Muscle layer of colon (tissue), 2 donors: ENCODE data around the gene GFAP.
A peak's percentile ranks its signal among the peaks of the same experiment; 100 is the strongest.

Source experiments
- H3K27ac ChIP-seq: one replicate; pipeline ENCODE4 v1.7.0; 2013; ENCODE audit warnings: low read depth, mild to moderate bottlenecking, low read length, moderate library complexity
- H3K27me3 ChIP-seq, 2 donors: one replicate each; pipeline ENCODE4 v1.7.0; 2013; ENCODE audit warnings: low read length in 2 of 2, mild to moderate bottlenecking in 2 of 2; ENCODE audit not compliant: insufficient read depth in 2 of 2, control insufficient read depth in 1 of 2
- H3K36me3 ChIP-seq: one replicate; pipeline ENCODE4 v1.7.0; 2013; ENCODE audit warnings: mild to moderate bottlenecking, low read length; ENCODE audit not compliant: insufficient read depth
- H3K4me1 ChIP-seq: one replicate; pipeline ENCODE4 v1.7.0; 2013; ENCODE audit warnings: mild to moderate bottlenecking, low read length; ENCODE audit not compliant: insufficient read depth
- H3K4me3 ChIP-seq, 2 donors: one replicate each; pipeline ENCODE4 v1.7.0; 2013; ENCODE audit warnings: low read length in 2 of 2, low read depth in 1 of 2, mild to moderate bottlenecking in 1 of 2, moderate library complexity in 1 of 2
- H3K9ac ChIP-seq: one replicate; pipeline ENCODE4 v1.7.0; 2013; ENCODE audit warnings: low read length
- H3K9me3 ChIP-seq: one replicate; pipeline ENCODE4 v1.7.0; 2013; ENCODE audit warnings: mild to moderate bottlenecking, low read length
- donor health status: abdominal sarcoma.
- donor health status: Adenocarcinoma of cecum.

GFAP gene

GRCh38 chr17:44887971-44888954 is 27.0 kb downstream of the GFAP start:
- Histone ChIP-seq H3K9me3 (no peaks in the 10 kb centered on the region), H3K27me3 (no peaks in the 10 kb centered on the region), H3K4me1 (no peaks in the 10 kb centered on the region), H3K36me3 (peaks cover 29% of the 10 kb centered on the region), H3K9ac (no peak overlapping the region), H3K4me3 (no peak overlapping the region), H3K27ac (no peak overlapping the region)

GRCh38 chr17:44887016-44887415 is 28.3 kb downstream of the GFAP start:
- Histone ChIP-seq H3K4me1 (no peaks in the 10 kb centered on the region), H3K4me3 (no peak overlapping the region), H3K9ac (no peak overlapping the region), H3K27me3 (no peaks in the 10 kb centered on the region), H3K27ac (no peak overlapping the region), H3K9me3 (no peaks in the 10 kb centered on the region), H3K36me3 (peaks cover 32% of the 10 kb centered on the region)

GRCh38 chr17:44884941-44885340 is 30.4 kb downstream of the GFAP start:
- Histone ChIP-seq H3K36me3 (peaks cover 44% of the 10 kb centered on the region), H3K27me3 (no peaks in the 10 kb centered on the region), H3K9ac (no peak overlapping the region), H3K4me1 (no peaks in the 10 kb centered on the region), H3K9me3 (no peaks in the 10 kb centered on the region), H3K27ac (no peak overlapping the region), H3K4me3 (no peak overlapping the region)

DNA sequence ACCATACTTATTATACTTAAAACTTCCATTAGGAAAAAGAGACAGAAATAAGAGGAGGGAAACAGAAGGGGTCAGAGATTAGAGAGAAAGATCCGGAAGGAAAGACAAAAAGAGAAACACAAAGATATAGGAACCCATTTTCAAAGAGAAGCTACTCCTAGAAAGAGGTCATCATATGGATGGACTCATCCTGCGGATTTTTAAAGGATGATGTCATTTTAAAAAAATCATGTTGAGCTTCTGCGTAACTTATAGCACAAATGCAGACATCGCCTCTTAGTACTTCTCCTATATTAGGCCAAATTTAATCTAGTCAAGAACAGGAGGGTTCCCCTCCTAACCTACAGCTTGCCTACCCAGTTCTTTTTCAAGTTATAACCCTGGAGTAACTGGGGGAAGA is 34.2 kb downstream of the GFAP start:
- Histone ChIP-seq H3K4me3 (no peak overlapping the region), H3K9ac (no peak overlapping the region), H3K27me3 (no peaks in the 10 kb centered on the region), H3K36me3 (peaks cover 54% of the 10 kb centered on the region), H3K4me1 (peaks cover 3% of the 10 kb centered on the region), H3K27ac (no peak overlapping the region), H3K9me3 (no peaks in the 10 kb centered on the region)

DNA sequence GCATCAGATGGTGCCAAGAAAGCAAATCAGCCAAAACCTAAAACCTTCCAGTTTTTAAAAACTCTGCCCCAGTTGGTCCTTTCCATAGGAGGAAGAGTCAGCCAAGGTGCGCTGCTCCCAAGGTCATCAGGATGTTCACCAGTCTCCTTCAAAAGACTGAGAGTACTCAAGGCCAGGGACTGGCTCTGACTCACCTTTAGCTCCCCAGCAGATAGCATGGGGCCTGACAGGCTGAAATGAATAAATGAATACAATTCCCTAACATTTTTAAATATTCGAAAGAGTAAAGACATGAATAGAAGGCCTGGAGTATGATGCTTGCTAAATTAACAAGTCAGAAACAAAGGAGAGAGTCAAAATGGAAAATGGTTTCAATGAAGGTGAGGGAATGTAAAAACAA is 35.2 kb downstream of the GFAP start:
- Histone ChIP-seq H3K4me1 (peaks cover 3% of the 10 kb centered on the region), H3K4me3 (no peak overlapping the region), H3K9me3 (no peaks in the 10 kb centered on the region), H3K27me3 (no peaks in the 10 kb centered on the region), H3K27ac (no peak overlapping the region), H3K36me3 (peaks cover 58% of the 10 kb centered on the region), H3K9ac (no peak overlapping the region)

GRCh38 chr17:44879376-44879775 is 35.9 kb downstream of the GFAP start:
- no peaks in the 10 kb centered on the region for H3K27me3 ChIP-seq
- no peak overlapping the region for H3K4me3 ChIP-seq
- H3K9me3 ChIP-seq: no peaks in the 10 kb centered on the region
- peaks cover 3% of the 10 kb centered on the region for H3K4me1 ChIP-seq
- H3K9ac ChIP-seq: no peak overlapping the region
- no peak overlapping the region for H3K27ac ChIP-seq
- H3K36me3 ChIP-seq: peaks cover 58% of the 10 kb centered on the region

DNA sequence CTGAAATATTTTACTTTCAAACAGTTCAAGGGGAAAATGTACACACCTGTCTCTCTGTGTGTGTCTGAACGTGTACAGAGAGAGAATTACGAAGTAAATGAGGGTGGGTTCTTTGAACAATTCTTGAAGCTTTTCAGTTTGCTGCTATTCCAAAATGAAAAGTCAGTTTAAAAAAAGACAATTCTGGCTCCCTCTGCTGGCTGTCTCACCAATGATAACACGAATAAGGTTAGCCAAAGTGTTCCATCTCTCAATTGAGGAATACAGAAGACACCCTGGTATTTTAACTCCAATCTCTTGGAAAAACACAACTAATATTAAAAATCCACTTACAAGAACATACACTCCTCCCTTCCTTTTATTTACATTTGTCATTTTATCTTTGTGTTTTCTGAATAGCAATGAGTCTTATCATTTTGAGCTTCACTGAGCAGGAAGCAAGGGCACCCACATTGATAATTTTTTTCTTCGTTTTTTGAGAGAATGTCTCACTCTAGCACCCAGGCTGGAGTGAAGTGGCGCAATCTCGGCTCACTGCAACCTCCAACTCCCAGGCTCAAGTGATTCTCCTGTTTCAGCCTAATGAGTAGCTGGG is 36.6 kb downstream of the GFAP start:
- Histone ChIP-seq H3K9me3 (no peaks in the 10 kb centered on the region), H3K4me1 (peaks cover 3% of the 10 kb centered on the region), H3K36me3 (peaks cover 61% of the 10 kb centered on the region), H3K27ac (no peak overlapping the region), H3K9ac (no peak overlapping the region), H3K27me3 (no peaks in the 10 kb centered on the region), H3K4me3 (no peak overlapping the region)

DNA sequence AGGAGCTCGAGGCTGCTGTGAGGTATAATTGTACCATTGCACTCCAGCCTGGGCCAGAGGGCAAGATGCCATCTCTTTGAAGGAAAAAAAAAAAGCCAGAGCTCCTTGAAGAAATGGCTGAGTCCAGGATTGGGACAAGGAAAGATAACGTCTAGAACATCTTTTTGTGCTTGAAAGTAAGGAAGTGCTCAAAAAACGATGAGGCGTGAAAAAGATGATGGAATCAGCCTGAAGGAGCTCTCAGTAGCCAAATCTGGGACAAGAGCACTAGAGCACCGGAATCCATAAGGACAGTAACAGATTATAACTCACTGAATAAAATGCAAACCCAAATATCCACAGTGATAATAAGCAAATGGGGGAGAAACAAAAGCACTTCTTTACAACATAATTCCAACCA is 38.2 kb downstream of the GFAP start:
- Histone ChIP-seq H3K36me3 (peaks cover 49% of the 10 kb centered on the region), H3K9me3 (no peaks in the 10 kb centered on the region), H3K4me1 (peaks cover 16% of the 10 kb centered on the region), H3K9ac (no peak overlapping the region), H3K27me3 (no peaks in the 10 kb centered on the region), H3K4me3 (no peak overlapping the region), H3K27ac (peak overlapping the region; percentile 1)

DNA sequence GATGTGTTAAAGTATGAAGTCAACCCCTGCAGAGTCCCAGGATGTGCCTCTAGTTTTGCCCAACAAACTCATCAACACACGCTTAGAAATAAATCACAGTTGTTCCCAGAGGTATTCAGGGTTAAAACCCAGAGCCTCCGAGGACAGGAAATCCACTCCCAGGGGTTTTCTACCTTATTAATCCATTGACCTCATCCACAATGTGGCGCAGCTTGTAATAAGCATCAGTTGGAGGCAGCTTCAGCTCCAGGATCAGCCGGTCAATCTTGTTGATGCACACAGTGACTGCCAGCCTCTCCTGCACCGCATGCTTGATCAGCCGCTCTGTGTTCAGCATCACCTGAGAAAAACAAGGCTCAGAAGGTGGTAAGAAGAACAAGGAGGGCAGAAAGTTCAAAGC is 39.5 kb downstream of the GFAP start:
- no peaks in the 10 kb centered on the region for H3K27me3 ChIP-seq
- H3K27ac ChIP-seq: no peak overlapping the region
- H3K4me3 ChIP-seq: no peak overlapping the region
- H3K9ac ChIP-seq: no peak overlapping the region
- no peaks in the 10 kb centered on the region for H3K9me3 ChIP-seq
- peaks cover 23% of the 10 kb centered on the region for H3K4me1 ChIP-seq
- peaks cover 45% of the 10 kb centered on the region for H3K36me3 ChIP-seq

GRCh38 chr17:44872131-44872768 is 43.0 kb downstream of the GFAP start:
- peaks cover 40% of the 10 kb centered on the region for H3K4me1 ChIP-seq
- H3K36me3 ChIP-seq: peaks cover 43% of the 10 kb centered on the region
- H3K4me3 ChIP-seq: no peak overlapping the region
- no peaks in the 10 kb centered on the region for H3K9me3 ChIP-seq
- H3K27me3 ChIP-seq: no peaks in the 10 kb centered on the region
- H3K27ac ChIP-seq: peak overlapping the region; percentile 70
- H3K9ac ChIP-seq: peak overlapping the region; percentile 12

DNA sequence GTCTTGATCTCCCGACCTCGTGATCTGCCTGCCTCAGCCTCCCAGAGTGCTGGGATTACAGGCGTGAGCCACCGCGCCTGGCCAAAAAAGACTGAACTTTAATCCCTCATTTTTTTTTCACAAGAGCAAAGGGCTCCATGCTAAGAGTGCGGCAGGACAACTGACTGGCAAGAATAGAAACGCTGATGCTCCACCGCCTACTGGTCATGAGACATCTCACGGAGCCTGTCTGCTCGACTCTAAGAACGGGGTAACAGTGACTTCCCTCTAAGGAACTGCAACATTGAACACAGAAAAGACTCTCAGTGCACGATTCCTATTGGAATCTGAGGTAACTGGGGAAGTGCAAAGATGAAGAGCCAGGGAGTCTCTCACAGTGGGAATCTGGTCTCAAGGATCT is 43.7 kb downstream of the GFAP start:
- Histone ChIP-seq H3K27ac (peak overlapping the region; percentile 70), H3K4me1 (peaks cover 42% of the 10 kb centered on the region), H3K4me3 (no peak overlapping the region), H3K27me3 (no peaks in the 10 kb centered on the region), H3K36me3 (peaks cover 43% of the 10 kb centered on the region), H3K9me3 (no peaks in the 10 kb centered on the region), H3K9ac (peak overlapping the region; percentile 12)
